ENCODE measurements around the gene PPP1R37. TPM values are rescaled to one million over a fixed set of nuclear protein-coding genes. Genes with fewer than 3 reads are reported as not detected.
A peak's percentile ranks its signal among the peaks of the same experiment; 100 is the strongest.

PPP1R37 gene
- total and polyA plus RNA-seq, 2 of the 13 experiments (the other 11 are each of a cell fraction or from before 2014, with no cell fraction given): 9.0 to 14.3 TPM

GRCh38 chr19:45047188-45047797, 45.7 kb upstream of the PPP1R37 start:
- H3K79me2 ChIP-seq (ENCODE audit: insufficient read depth, low read length): peaks cover 53% of the 10 kb centered on the region
- no peak for FAIRE-seq
- peak overlapping the region; percentile 83 for H3K27ac ChIP-seq (ENCODE audit: extremely low read length, insufficient read depth, low read length)

More at GRCh38 chr19:45047188-45047797, 45.7 kb upstream of the PPP1R37 start:
- ChIA-PET CTCF (ENCODE audit: low intra/inter-chr PET ratio, low total read pairs) (no interaction called here), POLR2A (interaction anchor here (1.6 to 2.0 kb wide), 2 partner anchors 9 to 157 kb away, joined by 4 to 11 read pairs; partner anchors contain the start of genes CLASRP and TOMM40)
- H3K27me3 ChIP-seq (ENCODE audit: control insufficient read depth in 1 of 2, insufficient read depth in 2 of 2, low read length in 2 of 2): no peaks in the 10 kb centered on the region
- intact Hi-C loops (cut with micrococcal nuclease; ENCODE audit: unreplicated experiment) (no loop called here), in situ Hi-C loops (cut with HindIII; ENCODE audit: extremely low pct_ligation_motif_present, low pct_unique_long_range_greater_than_20kb) (no loop called here)
- 67% methylated on average over 7 of the region's 7 CpGs for WGBS (ENCODE audit: low lambda C conversion rate)
- H2AFZ ChIP-seq (ENCODE audit: low read length): no peak overlapping the region
- no TSS peak for BruUV-seq (replicated peaks)
- H3K4me3 ChIP-seq (replicated peaks in 1 of 3; ENCODE audit: insufficient read depth in 1 of 3, low read depth in 2 of 3, low read length in 3 of 3): peak overlapping the region in 1 of 3 experiments; percentile 64; a peak in 1 of 6 replicates
- ATAC-seq (no peak), DNase-seq (ENCODE audit: low spot score) (no peak)
- TF ChIP-seq NR3C1 (CRISPR knock-in tag; IDR thresholded peaks at IDR 0.05) (no peak), ZNF17 (CRISPR knock-in tag; IDR thresholded peaks at IDR 0.05) (no peak), FOXO1 (CRISPR knock-in tag; IDR thresholded peaks at IDR 0.05) (no peak), JUND (CRISPR knock-in tag; IDR thresholded peaks at IDR 0.05) (no peak), HES4 (CRISPR knock-in tag; IDR thresholded peaks at IDR 0.05; ENCODE audit: borderline replicate concordance) (no peak), MED1 (CRISPR knock-in tag; IDR thresholded peaks at IDR 0.05) (no peak), ZNF350 (CRISPR knock-in tag; IDR thresholded peaks at IDR 0.05; ENCODE audit: borderline replicate concordance, low read depth) (no peak), PHF8 (CRISPR knock-in tag; IDR thresholded peaks at IDR 0.05) (no peak), GTF3A (CRISPR knock-in tag; conservative IDR thresholded peaks at IDR 0.05) (no peak), NFYC (CRISPR knock-in tag; IDR thresholded peaks at IDR 0.05) (no peak), ZKSCAN1 (IDR thresholded peaks at IDR 0.05; ENCODE audit: low read length) (no peak), NFAT5 (CRISPR knock-in tag; IDR thresholded peaks at IDR 0.05) (no peak), ELF3 (CRISPR knock-in tag; IDR thresholded peaks at IDR 0.05) (no peak), DR1 (CRISPR knock-in tag; IDR thresholded peaks at IDR 0.05) (no peak), PAX8 (CRISPR knock-in tag; IDR thresholded peaks at IDR 0.05; ENCODE audit: borderline replicate concordance) (no peak), ZNF274 (CRISPR knock-in tag; IDR thresholded peaks at IDR 0.05) (no peak)
- TF ChIP-seq, protein P1, sequence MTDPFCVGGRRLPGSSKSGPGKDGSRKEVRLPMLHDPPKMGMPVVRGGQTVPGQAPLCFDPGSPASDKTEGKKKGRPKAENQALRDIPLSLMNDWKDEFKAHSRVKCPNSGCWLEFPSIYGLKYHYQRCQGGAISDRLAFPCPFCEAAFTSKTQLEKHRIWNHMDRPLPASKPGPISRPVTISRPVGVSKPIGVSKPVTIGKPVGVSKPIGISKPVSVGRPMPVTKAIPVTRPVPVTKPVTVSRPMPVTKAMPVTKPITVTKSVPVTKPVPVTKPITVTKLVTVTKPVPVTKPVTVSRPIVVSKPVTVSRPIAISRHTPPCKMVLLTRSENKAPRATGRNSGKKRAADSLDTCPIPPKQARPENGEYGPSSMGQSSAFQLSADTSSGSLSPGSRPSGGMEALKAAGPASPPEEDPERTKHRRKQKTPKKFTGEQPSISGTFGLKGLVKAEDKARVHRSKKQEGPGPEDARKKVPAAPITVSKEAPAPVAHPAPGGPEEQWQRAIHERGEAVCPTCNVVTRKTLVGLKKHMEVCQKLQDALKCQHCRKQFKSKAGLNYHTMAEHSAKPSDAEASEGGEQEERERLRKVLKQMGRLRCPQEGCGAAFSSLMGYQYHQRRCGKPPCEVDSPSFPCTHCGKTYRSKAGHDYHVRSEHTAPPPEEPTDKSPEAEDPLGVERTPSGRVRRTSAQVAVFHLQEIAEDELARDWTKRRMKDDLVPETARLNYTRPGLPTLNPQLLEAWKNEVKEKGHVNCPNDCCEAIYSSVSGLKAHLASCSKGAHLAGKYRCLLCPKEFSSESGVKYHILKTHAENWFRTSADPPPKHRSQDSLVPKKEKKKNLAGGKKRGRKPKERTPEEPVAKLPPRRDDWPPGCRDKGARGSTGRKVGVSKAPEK (CRISPR knock-in tag; IDR thresholded peaks at IDR 0.05; ENCODE audit: borderline replicate concordance): no peak
- H3K9me3 ChIP-seq (ENCODE audit: low read length): no peaks in the 10 kb centered on the region
- H3K9ac ChIP-seq (ENCODE audit: insufficient read depth, low read depth, low read length): no peak overlapping the region
- peaks cover 60% of the 10 kb centered on the region for H3K4me1 ChIP-seq (ENCODE audit: insufficient read depth, low read length)
- peaks cover 11 to 37% of the 10 kb centered on the region in 2 experiments; a peak in 4 of 5 replicates for H3K36me3 ChIP-seq (replicated peaks in 1 of 2; ENCODE audit: control insufficient read depth in 1 of 2, insufficient read depth in 2 of 2, low read length in 2 of 2)
- peaks cover 18% of the 10 kb centered on the region; the same call in 1 of the 2 replicates for H4K20me1 ChIP-seq (ENCODE audit: insufficient read depth, low read length)
- H3K4me2 ChIP-seq (ENCODE audit: low read depth, low read length): peak overlapping the region; percentile 83

All from HepG2 (cell line).